HG02588 (cell line): ENCODE data around the gene CDC42BPG.

Experiments used
- ATAC-seq: cut with Tn5 transposase; IDR thresholded peaks from one replicate; pipeline ENCODE4 v1.9.1; 2021; ENCODE audit warnings: mild to moderate bottlenecking, moderate library complexity; ENCODE audit not compliant: unreplicated experiment

Gene CDC42BPG

DNA sequence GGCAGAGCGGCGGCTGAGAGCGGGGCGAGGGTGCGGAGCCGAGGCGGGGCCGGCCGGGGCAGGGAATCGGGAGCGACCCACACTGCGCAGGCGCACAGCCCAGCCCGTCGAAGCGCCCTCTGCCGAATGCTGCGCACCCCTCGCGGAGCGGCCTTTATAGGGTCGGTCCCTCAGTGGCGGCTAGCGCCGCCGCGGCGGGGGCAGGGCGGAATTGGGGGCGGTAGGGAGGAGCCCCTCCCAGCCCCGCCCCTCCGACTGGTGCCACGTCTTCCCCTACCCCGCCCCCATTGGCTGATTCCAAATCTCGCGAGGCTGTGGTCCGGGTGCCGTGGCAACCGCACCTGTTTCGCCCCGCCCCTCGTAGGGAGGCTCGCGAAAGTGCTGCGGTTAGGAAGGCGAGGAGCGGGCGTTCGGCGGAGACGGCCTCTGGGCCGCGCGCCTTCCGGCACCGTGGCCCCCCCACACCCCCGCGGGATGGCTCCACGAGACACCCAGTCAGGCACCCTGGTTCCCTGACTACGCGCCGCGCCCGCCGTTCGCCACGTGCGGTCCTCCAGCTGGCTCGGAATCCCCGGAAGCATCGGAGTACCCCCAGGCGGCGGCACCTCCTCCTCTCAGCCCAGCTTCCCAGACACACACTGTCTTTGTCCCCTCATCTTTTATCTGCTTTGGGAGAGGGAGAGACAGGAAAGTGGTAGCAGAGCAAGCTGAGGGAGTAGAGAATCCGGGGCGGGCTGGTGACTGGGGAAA, 34.2 kb upstream of the CDC42BPG start, which contains the start of gene EHD1:
Gene EHD1 (minus strand): TSS at position 128 of the 750 bp plus-strand sequence. CDS start 157 bp downstream, outside the sequence.
- ATAC-seq = peak; percentile 66

DNA sequence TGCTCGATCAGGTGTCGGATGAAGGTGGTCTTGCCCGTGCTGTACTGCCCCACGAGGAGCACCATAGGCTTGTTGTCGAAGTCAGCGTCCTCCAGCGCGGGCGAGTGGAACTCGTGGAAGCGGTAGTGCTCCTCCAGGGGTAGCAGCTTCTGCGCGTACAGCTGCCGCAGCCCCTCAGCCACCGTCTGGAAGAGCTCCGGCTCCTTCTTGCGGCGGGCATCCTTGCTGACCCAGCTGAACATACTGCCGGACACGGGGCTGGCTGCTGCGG, 33.7 kb upstream of the CDC42BPG start:
- ATAC-seq = peak; percentile 16

DNA sequence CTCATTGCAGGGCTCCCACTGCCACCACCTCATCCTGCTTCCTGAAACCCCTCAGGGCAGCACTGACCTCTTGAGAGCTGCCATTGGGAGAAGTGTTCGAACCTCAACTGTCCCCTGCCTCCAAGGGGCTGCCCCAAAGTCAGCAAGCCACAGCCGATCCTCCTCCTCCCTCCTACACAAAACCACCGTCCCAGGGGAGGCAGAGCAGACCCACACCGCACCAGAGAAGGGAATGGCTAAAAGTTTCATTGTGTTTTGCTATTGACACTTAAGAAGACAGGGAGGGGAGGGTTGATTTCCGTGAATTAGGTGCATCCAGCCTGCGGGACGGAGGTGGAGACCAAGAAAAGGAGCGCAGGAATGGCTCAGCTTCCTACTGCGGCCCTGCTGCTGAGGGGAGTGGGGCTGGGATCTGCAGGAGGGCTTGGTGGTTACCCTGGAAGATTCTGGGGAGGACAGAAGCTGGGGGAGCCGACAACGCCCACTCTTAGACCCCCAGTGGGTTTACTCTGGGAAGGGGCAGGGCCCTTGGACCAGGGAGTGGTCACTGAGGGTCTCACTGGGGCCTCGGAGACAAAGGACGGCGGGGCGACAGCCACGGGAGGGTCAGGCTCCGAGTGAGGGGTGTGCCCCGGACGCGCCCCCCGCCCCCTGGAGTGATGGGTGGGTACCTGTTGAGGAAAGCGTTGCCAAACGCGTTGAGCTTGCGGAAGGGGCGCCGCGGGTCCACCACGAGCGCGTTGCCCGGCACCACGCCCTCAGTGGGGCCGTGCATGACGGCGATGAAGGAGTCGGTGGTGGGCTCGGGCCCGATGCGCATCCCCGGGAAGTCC, 33.2 kb upstream of the CDC42BPG start:
- ATAC-seq = no peak

DNA sequence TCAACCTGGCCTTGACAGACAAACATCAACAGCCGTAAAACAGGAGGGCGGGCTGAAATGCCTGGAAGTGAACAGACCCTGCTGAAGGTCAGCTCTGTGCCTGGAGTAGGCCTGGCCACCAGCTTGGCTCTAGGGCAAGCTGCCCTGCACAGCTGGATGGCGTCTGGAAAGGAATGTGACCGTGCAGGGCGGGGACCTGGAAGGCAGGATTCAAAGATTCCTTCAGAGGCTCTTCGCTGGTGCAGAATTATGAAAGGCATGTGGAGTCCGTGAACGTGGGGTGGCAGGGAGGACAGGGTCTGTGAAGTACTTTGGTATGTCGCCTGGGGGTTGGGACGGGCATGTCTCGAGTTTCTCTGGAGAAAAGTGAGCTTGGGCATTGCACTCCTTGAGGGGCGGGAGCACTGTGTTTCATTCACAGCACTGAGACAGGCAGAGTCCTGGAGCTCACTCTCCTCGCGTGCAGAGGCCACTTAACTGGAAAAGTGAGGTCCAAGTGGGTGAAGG, 32.4 kb upstream of the CDC42BPG start:
- ATAC-seq = no peak

DNA sequence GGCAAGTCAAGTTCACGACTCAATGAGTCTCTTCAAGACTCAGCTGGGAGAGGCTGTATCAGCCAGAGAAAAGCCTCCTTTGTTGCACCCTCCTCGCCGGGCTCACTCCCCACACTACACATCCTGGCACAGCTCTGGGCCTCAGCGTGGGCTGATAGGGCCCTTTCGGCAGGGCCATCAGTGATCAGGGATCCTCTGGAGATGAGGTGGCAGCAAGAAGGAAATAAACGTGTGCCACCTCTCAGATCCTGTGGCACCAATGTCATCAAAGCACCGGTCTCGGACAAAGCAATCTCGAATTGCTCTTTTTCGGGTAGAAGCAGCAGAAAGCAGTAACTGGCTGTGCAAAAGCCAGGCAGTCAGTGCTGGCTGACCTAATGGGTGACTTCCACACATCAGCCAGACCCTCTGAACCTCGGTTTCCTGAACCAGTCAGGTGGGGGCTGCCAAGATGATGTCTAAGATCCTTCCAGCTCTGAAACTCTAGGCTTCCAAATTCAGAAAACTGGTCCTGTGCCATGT, 31.8 kb upstream of the CDC42BPG start:
- ATAC-seq = no peak

DNA sequence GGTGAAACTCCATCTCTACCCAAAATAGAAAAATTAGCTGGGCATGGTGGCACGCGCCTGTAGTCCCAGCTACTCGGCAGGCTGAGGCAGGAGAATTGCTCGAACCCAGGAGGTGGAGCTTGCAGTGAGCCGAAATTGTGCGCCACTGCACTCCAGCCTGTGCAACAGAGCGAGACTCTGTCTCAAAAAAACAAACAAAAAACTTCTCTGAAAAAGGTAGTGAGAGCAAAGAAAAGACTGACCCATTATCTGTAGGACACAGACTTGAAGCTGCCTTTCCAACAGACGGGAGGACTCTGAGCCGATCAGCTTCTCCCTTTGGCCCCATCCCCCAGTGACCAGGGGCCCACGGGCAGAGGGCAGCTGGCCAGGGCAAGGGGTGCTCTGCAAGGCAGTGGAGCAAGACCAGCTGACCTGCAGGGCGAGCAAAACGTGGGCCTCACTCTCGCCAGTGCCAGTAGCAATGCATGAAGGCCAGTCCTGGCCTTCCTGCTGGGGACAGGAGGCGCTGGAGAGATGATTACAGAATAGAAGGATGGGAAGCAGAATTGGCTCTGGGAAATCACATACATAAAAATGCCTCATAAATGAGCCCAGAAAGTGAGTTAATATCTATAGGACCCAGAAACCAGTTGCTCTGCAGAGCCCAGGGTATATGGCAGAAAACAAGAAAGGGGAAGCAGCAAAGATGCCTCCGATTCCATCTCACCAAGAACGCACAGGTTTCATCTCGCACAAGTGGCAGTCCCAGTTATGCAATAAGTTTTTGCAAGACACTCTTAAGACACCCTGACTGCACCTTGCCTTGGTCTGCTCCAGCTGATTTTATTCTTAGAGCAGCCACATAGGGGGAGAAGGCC, 31.1 kb upstream of the CDC42BPG start:
- no peak for ATAC-seq

DNA sequence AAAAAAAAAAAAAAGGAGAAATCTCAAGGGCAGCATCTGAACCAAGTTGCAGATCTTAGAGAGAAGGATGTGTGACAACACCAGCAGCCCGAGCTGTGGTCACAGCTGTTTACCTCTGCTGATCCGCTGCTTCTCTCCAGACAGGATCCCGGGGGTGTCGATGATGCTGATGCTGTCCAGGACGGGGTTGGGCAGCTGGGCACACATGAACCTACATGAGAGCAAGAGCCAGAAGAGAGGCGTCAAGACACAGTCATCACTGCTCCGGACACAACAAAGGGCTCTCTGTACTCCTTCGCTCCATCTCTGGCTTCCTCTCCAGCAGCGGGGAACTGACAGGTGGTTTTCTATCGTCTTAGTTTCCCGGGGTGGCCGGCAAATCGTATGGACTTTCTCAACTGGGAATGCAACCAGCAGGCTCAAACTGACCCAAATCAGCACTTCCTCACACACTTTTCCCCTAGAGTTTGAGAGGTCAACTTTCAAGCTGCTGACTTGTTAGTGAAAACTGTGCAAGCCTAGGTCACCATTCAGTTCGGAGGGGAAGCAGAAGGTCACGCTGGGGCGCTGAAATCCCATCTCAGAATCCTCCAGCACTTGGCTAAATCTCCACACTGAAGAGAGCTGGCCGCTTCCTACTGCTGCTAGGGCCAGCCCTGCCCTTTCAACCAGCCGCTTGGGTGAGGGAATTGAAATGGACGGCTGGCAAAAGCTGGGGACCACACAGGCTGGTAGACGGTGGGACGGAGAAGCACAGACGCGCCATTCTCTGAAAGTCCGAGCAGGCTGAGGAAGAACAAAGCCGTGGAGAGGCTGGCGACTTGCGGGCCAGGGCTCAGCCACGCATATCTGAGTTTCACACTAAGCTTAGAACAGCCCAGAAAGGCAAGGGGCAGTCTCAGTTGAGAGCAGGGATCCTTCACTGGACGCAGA, 30.1 kb upstream of the CDC42BPG start:
- no peak for ATAC-seq

DNA sequence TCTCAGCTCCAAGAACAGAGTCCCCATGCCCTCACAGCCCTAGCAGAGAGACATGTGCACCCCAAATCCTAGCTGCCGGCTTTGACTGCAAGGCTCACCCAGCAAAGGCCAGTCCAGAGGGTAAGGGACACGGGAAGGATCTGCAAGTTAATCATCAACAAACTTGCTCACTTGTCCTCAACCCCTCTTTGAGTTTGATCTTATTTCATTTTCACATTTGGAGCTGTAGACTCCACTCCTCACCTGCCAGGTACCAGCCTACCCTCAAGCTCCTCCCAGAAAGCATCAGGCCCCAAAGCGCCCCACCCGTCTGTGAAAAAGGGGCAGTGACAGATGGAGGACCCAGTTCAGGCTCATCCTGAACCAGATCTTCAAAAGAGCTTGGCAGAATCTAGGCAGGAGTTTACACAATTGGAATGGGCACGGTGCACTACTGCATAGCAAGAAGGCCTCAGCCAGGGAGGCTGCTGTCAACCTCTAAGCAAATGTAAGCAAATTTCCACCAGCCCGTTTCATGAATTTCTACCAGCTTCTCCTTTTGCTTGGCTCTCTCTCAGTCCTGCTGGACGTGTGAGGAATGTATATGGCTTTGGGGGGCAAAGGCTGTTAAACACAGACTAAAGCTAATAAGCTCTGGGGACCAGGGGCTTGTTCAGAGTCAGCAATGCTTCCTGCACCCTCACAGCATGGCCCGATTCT, 28.5 kb upstream of the CDC42BPG start:
- ATAC-seq = no peak

DNA sequence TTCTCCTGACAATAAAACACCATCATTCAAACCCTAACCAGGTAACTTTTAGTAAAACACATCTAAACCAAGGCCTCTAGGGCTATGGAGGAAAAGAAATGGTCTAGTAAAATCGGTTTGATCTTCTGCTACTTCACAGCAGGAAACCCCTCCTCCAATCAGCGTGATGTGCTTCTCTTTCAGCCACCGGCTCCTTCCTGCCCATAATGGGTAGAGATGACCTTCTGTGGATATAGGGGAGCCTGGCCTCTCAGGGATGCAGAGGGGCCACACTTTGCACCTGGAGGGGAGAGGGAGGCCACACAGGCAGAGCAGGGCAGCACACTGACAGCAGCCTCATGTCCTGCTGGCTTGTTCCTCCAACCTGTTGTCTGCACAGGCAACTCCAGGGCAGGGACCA, 27.0 kb upstream of the CDC42BPG start:
- no peak for ATAC-seq

DNA sequence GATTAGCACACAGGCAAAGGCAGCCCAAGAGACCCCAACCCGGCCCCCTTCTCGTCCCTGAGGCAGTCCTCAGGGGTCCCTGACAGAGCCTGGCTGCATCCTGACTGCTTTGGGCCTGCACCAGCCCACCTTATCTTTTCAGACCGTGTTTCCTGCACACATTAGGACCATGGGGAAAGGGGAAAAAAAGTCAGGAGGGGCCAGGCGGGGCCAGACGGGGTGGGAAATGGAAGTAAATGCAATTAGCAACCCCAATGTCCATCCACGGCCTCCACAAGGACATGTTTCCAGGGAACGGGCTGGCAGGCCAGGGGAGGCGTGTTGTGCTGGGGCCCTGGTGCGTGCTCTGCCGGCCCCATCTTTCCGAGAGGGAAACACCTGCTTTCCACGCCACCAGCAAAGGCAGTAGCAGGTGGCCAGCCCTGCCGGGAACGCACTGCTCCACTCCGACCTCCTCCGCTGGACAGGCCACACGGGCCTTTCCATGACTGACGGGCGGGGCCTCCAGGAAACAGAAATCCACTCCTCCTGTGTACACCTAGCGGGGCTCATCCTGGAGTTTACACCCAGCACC, 26.5 kb upstream of the CDC42BPG start:
- no peak for ATAC-seq

DNA sequence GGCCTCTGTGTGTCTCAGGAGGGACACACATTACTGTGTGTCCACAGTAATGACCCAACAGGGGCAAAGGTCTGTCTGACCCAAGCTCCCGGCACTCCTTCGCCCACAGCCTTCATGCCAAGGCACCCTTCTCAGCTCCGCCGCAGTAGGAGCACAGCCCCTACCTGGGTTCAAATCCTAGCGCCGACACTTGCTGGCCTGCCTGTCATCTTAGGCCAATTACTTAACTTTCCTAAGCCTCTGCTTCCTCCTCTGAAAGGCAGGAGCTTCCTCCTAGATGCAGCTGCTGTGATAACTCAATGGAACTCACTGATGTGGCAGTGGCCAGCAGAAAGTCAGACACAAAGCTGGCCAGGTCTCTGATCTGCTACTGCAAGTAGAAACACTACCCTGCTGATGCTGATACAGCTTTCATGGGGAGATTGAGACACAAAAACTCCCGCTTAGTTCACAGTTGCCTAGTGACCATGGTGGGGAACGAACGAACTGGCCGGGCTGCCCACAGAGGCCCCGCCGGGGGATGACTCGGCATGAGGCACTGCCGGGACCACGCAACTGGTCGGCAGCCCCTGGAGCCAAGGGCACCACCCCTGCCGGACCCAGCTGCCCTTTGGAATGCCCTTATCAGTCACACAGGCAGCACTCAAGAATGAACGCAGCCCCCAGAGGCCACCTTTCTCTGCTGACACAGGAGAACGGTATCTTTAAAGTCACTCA, 25.9 kb upstream of the CDC42BPG start:
- ATAC-seq = no peak

DNA sequence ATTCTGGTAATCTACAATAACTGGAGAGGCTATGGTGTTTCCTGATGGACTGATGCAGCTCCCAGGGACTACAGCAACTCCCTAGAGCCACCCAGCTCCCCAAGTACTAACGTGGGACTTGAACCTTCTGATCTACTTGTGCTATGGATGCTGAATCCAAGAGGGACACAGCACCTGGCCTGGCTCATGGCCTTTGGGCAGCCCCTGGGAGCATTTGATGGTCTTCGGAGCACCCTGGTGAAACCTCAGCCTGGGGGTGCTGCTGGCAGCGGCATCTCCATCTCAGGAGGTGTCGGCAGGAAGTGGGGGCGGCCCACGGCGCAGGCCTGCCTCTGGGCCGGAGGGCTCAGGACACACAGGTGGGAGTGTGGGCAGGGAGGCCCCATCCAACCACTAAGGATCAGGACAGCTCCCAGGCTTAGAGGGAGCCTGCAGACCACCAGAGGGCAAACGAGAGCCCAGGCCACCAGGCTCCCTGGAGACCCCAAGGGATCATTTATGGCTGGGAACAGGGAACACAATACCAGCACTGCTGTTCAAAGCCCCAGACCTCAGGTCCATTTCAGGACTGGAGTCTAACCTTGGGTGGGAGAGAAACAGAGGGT, 25.2 kb upstream of the CDC42BPG start:
- no peak for ATAC-seq

DNA sequence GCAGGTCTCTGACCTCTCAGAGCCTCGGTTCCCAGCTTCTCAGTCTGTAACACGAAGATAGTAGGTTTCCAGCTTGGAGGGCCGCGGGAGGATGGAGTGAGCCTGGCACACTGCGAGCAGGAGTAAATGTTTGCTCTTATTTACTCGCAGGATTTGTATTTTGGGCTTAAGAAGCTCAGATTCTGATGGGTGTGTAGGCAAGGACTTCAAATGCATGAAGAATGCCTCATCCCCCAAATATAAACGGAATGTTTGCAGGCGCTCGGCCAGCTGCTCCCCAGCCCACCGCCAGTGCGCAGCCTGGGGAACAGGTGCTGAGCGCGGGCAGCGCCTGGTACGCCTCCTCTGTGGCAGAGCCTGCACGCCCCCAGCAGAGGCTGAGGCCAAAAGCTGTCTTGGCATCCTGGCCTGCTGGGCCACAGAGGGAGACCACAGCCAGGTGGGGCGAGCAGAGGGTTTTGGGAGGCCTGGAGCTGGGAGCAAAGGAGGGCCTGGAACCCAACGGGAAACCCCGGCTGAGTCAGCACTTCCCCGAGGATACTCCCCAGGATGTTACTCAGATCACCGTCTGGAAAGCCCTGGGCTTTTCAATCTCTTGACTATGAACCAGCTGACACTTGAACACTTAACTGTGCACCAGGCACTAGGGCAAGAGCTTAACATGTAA, 24.6 kb upstream of the CDC42BPG start:
- ATAC-seq = no peak

DNA sequence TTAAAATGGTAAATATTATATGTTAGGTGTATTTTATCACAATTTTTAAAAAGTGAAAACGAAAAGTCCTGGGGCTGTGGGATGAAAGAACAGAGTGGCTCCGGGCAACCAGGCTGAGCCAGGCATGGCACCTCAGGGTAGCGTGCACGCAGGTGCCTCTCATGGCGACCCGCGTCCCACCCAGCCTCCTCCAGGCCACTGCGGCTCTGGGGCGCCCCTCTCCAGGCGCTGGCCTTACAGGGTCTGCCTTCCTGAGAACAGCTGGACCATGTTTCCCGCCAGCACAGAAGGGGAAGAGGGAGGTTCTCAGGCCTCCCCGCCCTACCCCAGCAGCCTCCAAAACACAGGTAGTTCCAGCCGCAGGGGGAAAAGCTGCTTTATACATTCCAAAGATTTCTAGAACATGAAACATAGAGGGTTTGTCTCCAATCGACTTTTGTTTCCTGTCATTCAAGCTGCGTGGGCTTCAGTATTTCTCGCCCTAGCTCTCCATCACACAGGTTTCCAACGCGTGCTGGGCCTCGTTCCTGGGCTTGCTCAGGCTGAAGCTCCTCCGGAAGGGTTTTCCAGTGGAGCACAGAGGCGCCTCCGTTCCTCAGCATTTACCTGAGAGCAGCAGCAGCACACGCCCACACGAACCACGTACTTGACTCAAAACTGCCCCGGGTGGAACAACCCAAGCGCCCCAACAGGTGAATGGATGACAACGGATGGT, 23.5 kb upstream of the CDC42BPG start:
- no peak for ATAC-seq

DNA sequence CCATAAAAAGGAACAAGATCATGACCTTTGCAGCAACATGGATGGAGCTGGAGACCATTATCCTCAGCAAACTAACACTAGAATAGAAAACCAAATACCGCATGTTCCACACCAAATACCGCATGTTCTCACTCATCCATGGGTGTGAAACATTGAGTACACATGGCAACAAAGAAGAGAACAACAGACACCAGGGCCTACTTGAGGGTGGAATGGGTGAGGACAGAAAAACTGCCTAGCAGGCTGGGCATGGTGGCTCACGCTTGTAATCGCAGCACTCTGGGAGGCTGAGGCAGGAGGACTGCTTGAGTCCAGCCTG, 21.7 kb upstream of the CDC42BPG start:
- no peak for ATAC-seq

DNA sequence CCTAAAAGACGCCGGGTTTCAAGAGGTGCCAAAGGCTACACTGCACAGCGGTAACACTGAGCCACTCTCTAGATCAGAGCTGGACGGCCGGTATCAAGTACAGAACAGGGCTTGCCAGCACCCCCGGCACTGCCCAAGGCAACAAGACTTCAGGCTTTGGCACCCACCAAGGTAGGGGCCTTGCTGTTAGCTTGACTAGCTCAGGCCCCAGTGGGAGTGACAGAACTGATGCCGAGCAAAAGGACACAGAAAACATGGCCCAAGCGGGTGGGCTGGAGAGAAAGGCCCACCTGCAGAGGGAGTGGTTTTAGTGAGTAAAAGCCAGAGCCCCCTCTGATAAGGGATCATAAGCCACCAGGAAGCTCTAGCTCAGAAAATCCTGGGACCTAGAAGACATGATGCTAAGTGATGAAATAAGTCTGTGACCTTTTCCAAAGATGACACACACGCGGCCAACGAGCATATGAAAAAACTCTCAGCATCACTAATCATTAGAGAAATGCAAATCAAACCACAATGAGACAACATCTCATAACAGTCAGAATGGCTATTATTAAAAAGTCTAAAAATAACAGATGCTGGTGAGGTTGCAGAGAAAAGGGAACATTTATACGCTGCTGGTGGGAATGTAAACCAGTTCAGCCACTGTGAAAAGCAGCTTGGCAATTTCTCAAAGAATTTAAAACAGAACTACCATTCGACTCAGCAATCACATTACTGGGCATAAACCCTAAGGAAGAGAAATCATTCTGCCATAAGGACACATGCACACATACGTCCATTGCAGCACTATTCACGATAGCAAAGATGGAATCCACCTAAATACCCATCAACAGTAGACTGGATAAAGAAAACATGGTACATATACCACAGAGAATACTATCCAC, 21.1 kb upstream of the CDC42BPG start:
- peak; percentile 34 for ATAC-seq
